GM12872 (cell line): ENCODE results near the gene GRAMD1B.

Experiments
- TF ChIP-seq, protein P1 (sequence below): IDR thresholded peaks from 3 replicates; pipeline ENCODE4 v1.5.1; 2011; ENCODE audit warnings: low read depth, mild to moderate bottlenecking, low read length, moderate library complexity; ENCODE audit not compliant: insufficient read depth

Gene GRAMD1B

DNA sequence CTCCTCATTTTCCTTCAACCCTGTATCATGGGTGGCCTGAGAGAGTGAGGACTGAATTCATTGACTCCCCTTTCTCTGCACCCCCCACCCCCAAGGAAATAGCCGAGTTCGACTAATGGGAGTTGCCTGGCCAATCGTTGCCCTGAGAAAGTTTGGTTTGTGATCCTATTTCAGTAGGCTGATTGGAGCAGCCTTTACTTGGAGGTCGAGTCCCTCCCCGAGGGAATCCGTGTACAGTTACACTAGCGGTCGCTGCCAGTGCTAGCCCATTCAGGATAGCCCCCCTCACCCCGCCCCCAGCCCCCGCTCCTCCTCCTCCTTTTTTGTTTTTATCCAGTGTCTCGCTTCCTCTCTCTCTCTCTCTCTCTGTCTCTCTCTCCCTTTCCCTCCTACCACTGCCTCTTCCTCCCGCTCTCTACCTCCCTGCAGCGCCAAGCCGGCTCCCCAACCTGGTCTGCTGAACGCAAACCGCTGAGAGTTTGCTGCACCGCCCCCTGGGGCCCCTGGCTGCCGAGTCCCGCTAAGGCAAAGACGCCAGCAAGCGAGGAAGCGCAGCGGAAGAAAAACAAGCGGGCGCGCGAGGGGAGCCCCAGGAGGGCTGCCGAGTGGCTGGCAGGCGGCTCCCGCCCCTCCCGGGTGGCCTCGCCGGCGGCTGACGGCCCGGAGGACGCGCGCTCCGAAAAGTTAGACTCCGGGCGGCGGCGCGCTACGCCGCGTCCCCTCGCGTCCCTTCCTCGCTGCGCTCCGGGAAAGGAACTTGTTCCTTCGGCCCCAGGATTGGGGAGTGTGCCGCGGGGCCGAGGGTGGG is at the start of gene GRAMD1B:
TSS of gene GRAMD1B (plus strand) at position 357 of the 808 bp plus-strand sequence. CDS start 524 bp downstream, outside the sequence.
- TF ChIP-seq, protein P1, sequence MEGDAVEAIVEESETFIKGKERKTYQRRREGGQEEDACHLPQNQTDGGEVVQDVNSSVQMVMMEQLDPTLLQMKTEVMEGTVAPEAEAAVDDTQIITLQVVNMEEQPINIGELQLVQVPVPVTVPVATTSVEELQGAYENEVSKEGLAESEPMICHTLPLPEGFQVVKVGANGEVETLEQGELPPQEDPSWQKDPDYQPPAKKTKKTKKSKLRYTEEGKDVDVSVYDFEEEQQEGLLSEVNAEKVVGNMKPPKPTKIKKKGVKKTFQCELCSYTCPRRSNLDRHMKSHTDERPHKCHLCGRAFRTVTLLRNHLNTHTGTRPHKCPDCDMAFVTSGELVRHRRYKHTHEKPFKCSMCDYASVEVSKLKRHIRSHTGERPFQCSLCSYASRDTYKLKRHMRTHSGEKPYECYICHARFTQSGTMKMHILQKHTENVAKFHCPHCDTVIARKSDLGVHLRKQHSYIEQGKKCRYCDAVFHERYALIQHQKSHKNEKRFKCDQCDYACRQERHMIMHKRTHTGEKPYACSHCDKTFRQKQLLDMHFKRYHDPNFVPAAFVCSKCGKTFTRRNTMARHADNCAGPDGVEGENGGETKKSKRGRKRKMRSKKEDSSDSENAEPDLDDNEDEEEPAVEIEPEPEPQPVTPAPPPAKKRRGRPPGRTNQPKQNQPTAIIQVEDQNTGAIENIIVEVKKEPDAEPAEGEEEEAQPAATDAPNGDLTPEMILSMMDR = no peak

DNA sequence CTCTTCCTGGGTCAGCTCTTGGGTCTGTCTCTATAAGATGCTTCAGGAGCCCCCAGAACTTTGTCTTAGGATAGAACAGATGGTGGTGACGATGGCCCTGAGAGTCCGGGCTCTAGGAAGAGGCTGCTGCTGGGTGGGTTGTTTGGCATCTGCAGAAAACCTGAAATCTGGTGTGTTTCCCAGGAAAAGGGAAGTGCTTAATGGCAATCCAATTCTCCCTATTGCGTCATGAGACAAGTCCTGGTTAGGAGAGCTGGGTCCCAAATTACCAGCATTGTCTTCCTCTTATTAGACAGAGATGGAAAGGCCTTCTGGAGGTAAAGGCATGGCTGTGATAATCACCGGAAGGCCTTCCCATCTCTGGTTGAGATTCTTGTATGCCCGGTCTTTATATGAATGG is 48.9 kb upstream of the GRAMD1B start:
- TF ChIP-seq, protein P1 = no peak

DNA sequence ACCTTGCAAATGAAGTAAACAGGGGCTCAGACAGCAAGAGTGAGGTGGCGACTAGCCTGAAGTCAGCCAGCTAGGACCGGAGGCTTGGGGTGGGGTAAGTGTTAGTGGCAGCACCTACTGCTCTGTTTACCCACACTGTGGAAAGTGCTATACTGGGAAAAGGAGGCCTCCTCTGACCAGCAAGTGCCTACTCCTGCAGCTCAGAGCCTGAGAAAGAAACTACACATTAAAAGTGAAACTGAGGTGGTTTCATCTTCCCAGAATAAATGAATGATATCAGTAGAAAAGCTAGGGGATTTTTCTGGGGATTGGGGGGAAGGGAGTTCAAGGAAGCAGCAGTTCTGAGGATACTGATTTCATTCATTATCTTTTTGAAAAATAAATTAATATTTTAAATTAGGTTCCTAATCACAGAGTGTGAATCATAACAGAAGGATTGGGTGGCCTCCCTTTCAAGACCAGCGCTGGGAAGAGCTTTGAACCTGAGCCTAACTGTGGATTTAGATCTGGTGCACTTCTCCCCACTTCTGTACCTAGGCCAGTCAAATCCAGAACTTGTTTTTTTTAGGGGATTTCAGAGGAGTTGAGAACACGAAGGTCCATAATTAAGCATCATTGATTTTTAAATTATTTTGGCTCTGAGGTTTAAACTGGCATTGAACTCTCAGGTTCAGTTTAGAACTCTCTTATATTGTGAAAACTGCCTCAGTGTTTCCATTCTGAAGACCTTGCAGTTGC is 48.1 kb upstream of the GRAMD1B start:
- TF ChIP-seq, protein P1 = no peak

- TF ChIP-seq, protein P1 = no peak
Observed at GRCh38 chr11:123382555-123383074, 47.5 kb upstream of the GRAMD1B start.

GRCh38 chr11:123384116-123384515 is 46.0 kb upstream of the GRAMD1B start:
- TF ChIP-seq, protein P1 = no peak

DNA sequence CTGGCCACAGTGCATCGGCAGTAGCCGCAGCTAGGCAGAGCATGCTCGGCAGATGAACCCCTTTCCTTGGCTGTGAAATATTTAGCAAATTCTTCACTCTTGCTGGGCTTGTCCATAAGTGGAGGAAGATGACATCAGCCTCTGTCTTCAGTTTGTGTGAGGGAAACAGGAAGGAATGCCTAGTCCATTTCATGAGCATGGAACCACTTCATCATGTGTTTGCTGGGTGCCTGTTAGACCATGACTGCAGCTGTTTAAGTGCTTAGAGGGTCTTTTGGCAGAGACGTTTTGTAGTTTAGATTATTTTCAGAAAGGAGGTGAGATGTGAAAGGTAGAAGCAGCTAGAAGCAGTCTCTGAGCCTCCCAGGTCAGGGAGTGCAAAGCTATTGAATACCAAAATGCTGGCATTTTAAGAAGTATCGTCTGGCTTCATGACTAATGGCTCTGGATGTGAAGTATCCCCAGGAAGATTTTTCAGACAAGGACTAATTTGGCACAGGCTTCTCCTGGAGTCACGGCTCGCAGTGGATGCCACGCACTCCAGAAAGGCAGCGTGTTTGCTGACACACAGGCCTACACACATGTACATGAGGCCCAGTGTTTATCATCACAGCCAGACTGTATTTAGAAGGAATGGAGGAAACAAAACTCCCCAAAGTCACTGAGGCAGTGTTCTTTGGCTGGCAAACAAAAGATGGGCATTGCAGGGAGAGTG is 43.1 kb upstream of the GRAMD1B start:
- TF ChIP-seq, protein P1 = no peak

DNA sequence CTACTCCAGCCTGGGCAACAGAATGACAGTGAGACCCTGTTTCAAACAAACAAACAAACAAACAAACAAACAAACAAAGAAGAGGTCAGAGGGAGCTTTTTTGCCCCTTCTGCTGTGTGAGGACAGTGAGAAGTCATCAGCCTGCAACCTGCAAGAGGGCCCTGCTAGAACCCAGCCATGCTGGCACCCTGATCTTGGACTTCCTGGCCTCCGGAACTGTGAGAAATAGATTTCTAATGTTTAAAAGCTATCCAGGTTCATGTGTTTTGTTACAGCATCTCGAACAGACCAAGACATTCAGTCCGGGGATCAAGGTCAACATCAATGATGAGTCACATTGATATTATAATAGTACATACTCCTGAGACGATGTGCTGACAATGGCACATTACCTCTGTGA is 41.4 kb upstream of the GRAMD1B start:
- TF ChIP-seq, protein P1 = no peak
